GM12892 (cell line): ENCODE data around the gene SFSWAP.
"Not testable (repeated sequence)": the region's sequence is repeated elsewhere in the genome, so short reads cannot be mapped to it uniquely, and the experiment has no call there.

Experiments
- POLR2A ChIP-seq: IDR thresholded peaks from 2 replicates; pipeline ENCODE4 v1.6.1; 2011; ENCODE audit warnings: low read depth, low read length, control low read depth
- TAF1 ChIP-seq: IDR thresholded peaks from 2 replicates; pipeline ENCODE4 v1.6.1; 2011; ENCODE audit warnings: low read depth, mild to moderate bottlenecking, control low read depth, low read length, borderline replicate concordance

DNA sequence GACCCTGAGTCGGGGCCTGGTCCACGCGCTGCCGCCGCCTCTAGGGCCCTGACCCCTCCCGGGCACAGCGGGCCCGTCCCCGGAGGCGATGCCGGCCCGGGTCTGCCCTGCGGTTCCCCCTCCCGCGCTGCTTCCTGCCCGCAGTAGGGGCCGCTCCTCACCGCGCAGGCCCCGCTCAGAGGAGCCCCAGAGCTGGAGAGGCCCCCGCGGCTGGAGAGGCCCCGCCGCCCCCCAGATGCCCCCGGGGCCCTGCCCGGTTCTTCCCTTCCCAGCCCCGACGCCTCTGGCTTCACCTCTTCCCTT is 49.0 kb upstream of the SFSWAP start:
- not testable (repeated sequence) for TF ChIP-seq POLR2A, TAF1
